Panc1 (cell line): ENCODE results near the gene TPP1.

ENCODE experiments used
- POLR2AphosphoS5 ChIP-seq: IDR thresholded peaks from 2 replicates; pipeline ENCODE4 v1.6.1; 2012; ENCODE audit warnings: mild to moderate bottlenecking, low read depth, low read length, moderate library complexity
- REST ChIP-seq, 2 experiments: IDR thresholded peaks; 2 replicates each; pipeline ENCODE4 v1.6.1; 2011 to 2012; ENCODE audit warnings: low read depth in 2 of 2, control low read depth in 1 of 2, low read length in 1 of 2, mild to moderate bottlenecking in 1 of 2, moderate library complexity in 1 of 2; ENCODE audit not compliant: insufficient read depth in 1 of 2
- TCF7L2 ChIP-seq: IDR thresholded peaks from 2 replicates; pipeline ENCODE4 v1.6.1; 2011; ENCODE audit warnings: mild to moderate bottlenecking, low read depth, low read length, inconsistent platforms
- TF ChIP-seq, protein P1 (sequence below): fragments of 450-650 bp; IDR thresholded peaks from 2 replicates; pipeline ENCODE4 v1.5.1; 2017; ENCODE audit warnings: mild to moderate bottlenecking

- TF ChIP-seq, protein P1, sequence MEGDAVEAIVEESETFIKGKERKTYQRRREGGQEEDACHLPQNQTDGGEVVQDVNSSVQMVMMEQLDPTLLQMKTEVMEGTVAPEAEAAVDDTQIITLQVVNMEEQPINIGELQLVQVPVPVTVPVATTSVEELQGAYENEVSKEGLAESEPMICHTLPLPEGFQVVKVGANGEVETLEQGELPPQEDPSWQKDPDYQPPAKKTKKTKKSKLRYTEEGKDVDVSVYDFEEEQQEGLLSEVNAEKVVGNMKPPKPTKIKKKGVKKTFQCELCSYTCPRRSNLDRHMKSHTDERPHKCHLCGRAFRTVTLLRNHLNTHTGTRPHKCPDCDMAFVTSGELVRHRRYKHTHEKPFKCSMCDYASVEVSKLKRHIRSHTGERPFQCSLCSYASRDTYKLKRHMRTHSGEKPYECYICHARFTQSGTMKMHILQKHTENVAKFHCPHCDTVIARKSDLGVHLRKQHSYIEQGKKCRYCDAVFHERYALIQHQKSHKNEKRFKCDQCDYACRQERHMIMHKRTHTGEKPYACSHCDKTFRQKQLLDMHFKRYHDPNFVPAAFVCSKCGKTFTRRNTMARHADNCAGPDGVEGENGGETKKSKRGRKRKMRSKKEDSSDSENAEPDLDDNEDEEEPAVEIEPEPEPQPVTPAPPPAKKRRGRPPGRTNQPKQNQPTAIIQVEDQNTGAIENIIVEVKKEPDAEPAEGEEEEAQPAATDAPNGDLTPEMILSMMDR: no peak
- TF ChIP-seq REST (IDR thresholded peaks at IDR 0.05; ENCODE audit: insufficient read depth in 1 of 2, low read depth in 2 of 2, low read length in 1 of 2): no peak
- TF ChIP-seq POLR2AphosphoS5: no peak
- no peak for TF ChIP-seq TCF7L2
Observed at GRCh38 chr11:6630632-6631291, 11.5 kb upstream of the TPP1 start.
